ENCODE measurements around the gene PSMD8.

The PSMD8 gene

GRCh38 chr19:38387550-38388348 is 13.4 kb downstream of the PSMD8 start, which contains the start of gene GGN:
Gene GGN (minus strand): TSS chr19:38388034. CDS start chr19:38387261, 773 bp downstream.
- Histone ChIP-seq H2AFZ (ENCODE audit: low read depth, low read length, severe bottlenecking) (no peak within 1 kb of the TSS), H3K27me3 (ENCODE audit: low read length) (no peaks in the 10 kb centered on the region), H3K9me3 (ENCODE audit: insufficient read depth, low read length) (no peaks in the 10 kb centered on the region), H3F3A (ENCODE audit: insufficient read depth) (no peaks in the 10 kb centered on the region), H3K4me2 (ENCODE audit: low read depth, low read length, poor library complexity, severe bottlenecking) (peak within 1 kb of the TSS; percentile 59), H4K20me1 (ENCODE audit: low read depth, low read length) (no peaks in the 10 kb centered on the region), H3K4me3 (ENCODE audit: insufficient read depth, low read length, poor library complexity, severe bottlenecking) (peak within 1 kb of the TSS; percentile 43), H3K9ac (ENCODE audit: low read length) (peak within 1 kb of the TSS; percentile 11; the same call in 1 of the 2 replicates), H3K9me2 (replicated peaks; ENCODE audit: insufficient read depth, low read length) (no peaks in the 10 kb centered on the region), H3K36me3 (ENCODE audit: low read length) (no peaks in the 10 kb centered on the region), H3K27ac (ENCODE audit: low read depth, low read length) (no peak within 1 kb of the TSS), H3K79me2 (ENCODE audit: insufficient read depth, low read length) (no peaks in the 10 kb centered on the region)
- TF ChIP-seq, protein P1, sequence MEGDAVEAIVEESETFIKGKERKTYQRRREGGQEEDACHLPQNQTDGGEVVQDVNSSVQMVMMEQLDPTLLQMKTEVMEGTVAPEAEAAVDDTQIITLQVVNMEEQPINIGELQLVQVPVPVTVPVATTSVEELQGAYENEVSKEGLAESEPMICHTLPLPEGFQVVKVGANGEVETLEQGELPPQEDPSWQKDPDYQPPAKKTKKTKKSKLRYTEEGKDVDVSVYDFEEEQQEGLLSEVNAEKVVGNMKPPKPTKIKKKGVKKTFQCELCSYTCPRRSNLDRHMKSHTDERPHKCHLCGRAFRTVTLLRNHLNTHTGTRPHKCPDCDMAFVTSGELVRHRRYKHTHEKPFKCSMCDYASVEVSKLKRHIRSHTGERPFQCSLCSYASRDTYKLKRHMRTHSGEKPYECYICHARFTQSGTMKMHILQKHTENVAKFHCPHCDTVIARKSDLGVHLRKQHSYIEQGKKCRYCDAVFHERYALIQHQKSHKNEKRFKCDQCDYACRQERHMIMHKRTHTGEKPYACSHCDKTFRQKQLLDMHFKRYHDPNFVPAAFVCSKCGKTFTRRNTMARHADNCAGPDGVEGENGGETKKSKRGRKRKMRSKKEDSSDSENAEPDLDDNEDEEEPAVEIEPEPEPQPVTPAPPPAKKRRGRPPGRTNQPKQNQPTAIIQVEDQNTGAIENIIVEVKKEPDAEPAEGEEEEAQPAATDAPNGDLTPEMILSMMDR (IDR thresholded peaks at IDR 0.05; ENCODE audit: insufficient read depth, low read length, poor library complexity, severe bottlenecking) = no peak
- TF ChIP-seq EZH2phosphoT487 (conservative IDR thresholded peaks at IDR 0.05; ENCODE audit: low read length) = no peak

DNA sequence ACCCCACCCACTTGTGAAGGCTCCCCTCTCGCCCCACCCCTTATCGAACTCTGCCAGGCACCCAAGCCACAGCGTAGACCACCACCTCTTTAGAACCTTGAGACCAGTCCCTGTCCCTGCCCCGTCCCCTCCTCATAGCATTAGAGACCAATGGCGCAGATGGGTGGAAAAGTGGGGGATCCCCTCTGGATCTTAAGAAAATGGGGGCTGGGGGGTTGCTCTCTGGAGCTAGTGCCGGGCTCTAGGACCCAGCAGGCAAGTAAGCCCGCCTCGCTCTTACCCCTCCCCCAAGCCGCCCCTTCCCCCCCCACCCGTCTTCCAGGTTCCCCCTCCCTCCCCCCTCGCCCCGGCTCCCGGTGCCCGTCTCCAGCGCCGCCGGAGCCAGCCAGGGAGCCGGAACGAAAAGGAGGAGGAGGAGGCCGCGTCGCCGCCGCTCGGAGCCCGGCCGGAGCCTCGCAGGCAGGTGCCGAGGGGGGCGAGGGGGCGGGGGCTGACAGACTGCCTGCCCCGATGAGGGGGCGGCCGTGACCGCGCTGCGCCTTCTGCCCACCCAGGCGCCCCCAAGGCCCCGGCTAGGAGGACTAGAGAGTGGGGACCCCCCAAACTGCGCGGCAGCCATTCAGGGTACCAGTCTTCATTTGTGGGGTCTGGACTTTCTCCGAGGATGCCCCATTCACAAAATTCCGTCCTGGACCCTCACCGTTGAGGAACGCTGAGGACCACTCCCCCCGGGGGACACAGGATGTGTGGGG is 14.2 kb downstream of the PSMD8 start, which contains the start of gene SPRED3:
Gene SPRED3, plus strand, starts transcription at position 349 of the 752 bp plus-strand sequence. CDS start 1,606 bp downstream, outside the sequence.
- no peaks in the 10 kb centered on the region for H3K36me3 ChIP-seq (ENCODE audit: low read length)
- peak within 1 kb of the TSS; percentile 11; the same call in 1 of the 2 replicates for H3K9ac ChIP-seq (ENCODE audit: low read length)
- TF ChIP-seq, protein P1 (IDR thresholded peaks at IDR 0.05; ENCODE audit: insufficient read depth, low read length, poor library complexity, severe bottlenecking) = no peak
- TF ChIP-seq EZH2phosphoT487 (conservative IDR thresholded peaks at IDR 0.05; ENCODE audit: low read length) = no peak
- H4K20me1 ChIP-seq (ENCODE audit: low read depth, low read length) = no peaks in the 10 kb centered on the region
- H3K4me3 ChIP-seq (ENCODE audit: insufficient read depth, low read length, poor library complexity, severe bottlenecking) = peak within 1 kb of the TSS; percentile 43
- H3K27ac ChIP-seq (ENCODE audit: low read depth, low read length) = no peak within 1 kb of the TSS
- H3K9me3 ChIP-seq (ENCODE audit: insufficient read depth, low read length) = no peaks in the 10 kb centered on the region
- no peaks in the 10 kb centered on the region for H3K9me2 ChIP-seq (replicated peaks; ENCODE audit: insufficient read depth, low read length)
- no peaks in the 10 kb centered on the region for H3K79me2 ChIP-seq (ENCODE audit: insufficient read depth, low read length)
- peak within 1 kb of the TSS; percentile 59 for H3K4me2 ChIP-seq (ENCODE audit: low read depth, low read length, poor library complexity, severe bottlenecking)
- no peaks in the 10 kb centered on the region for H3F3A ChIP-seq (ENCODE audit: insufficient read depth)
- no peaks in the 10 kb centered on the region for H3K27me3 ChIP-seq (ENCODE audit: low read length)
- H2AFZ ChIP-seq (ENCODE audit: low read depth, low read length, severe bottlenecking) = no peak within 1 kb of the TSS

DNA sequence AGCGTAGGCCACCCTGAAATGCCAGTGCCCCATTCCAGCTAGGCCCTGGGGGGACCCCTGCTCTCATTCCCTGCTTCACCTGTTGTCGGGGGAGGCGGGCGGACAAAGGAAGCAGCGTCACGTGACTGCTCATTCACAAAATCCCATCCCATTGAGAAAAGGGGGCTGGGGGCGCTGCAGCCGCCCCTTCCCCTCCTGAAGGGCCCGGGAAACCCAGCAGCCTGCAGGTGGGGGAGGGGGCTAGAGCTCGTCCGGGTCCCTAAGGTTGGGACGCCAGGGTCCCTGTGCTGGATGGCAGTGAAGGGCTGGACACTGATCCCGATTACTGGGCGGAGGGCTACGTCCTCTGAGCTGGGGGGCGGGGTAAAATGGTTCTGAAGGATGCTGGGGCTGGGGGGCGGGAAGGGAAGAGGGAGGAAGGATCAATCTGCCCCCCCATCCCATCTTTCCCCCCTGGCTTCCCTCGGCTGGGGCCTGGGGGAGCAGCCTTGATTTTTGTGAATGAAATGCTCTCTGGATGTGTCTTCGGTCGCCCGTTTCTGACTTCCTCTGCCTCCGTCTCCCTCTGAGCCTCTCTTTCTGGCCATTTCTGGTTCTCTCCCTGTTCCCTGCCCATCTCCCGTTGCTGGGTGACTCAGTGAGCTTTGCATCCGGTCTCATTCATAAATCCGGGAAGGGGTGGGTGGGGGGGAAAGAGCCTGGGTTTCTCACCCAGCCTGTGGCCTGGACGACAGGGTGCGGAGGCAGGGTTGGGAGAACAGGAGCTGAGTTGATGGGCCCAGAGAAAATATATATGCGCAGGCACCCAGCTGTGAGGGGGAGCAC is 14.9 kb downstream of the PSMD8 start:
- H3K27ac ChIP-seq (ENCODE audit: low read depth, low read length) = no peak overlapping the region
- H3K4me3 ChIP-seq (ENCODE audit: insufficient read depth, low read length, poor library complexity, severe bottlenecking) = no peak overlapping the region
- no peak overlapping the region for H3K9ac ChIP-seq (ENCODE audit: low read length)

More for the DNA sequence above, 14.9 kb downstream of the PSMD8 start:
- H3K9me2 ChIP-seq (replicated peaks; ENCODE audit: insufficient read depth, low read length) = no peaks in the 10 kb centered on the region
- H3K79me2 ChIP-seq (ENCODE audit: insufficient read depth, low read length) = no peaks in the 10 kb centered on the region
- H3F3A ChIP-seq (ENCODE audit: insufficient read depth) = no peaks in the 10 kb centered on the region
- H3K36me3 ChIP-seq (ENCODE audit: low read length) = no peaks in the 10 kb centered on the region
- TF ChIP-seq EZH2phosphoT487 (conservative IDR thresholded peaks at IDR 0.05; ENCODE audit: low read length) = no peak
- TF ChIP-seq, protein P1 (IDR thresholded peaks at IDR 0.05; ENCODE audit: insufficient read depth, low read length, poor library complexity, severe bottlenecking) = no peak
- no peak overlapping the region for H3K4me2 ChIP-seq (ENCODE audit: low read depth, low read length, poor library complexity, severe bottlenecking)
- H3K9me3 ChIP-seq (ENCODE audit: insufficient read depth, low read length) = no peaks in the 10 kb centered on the region
- no peaks in the 10 kb centered on the region for H4K20me1 ChIP-seq (ENCODE audit: low read depth, low read length)
- no peaks in the 10 kb centered on the region for H3K27me3 ChIP-seq (ENCODE audit: low read length)
- H2AFZ ChIP-seq (ENCODE audit: low read depth, low read length, severe bottlenecking) = no peak overlapping the region

Measured in SU-DHL-6 (cell line).